Trophoblast cell (in vitro differentiated cells and primary cell): ENCODE results near the gene IL1RAPL2.

Experiments
- DNase-seq, 2 donors: peaks; one replicate each; pipeline ENCODE4 v3.0.0-alpha.2; 2016
- H2AFZ ChIP-seq: 2 replicates; pipeline ENCODE4 v1.6.1; 2013; ENCODE audit warnings: low read length, moderate library complexity, mild to moderate bottlenecking; ENCODE audit not compliant: insufficient read depth, poor library complexity
- H2AK5ac ChIP-seq: 2 replicates; pipeline ENCODE4 v1.6.1; 2013; ENCODE audit warnings: mild to moderate bottlenecking, low read length
- H2BK120ac ChIP-seq: 2 replicates; pipeline ENCODE4 v1.6.1; 2013; ENCODE audit warnings: low read length, mild to moderate bottlenecking, moderate library complexity; ENCODE audit not compliant: insufficient read depth, poor library complexity
- H2BK12ac ChIP-seq: 2 replicates; pipeline ENCODE4 v1.6.1; 2013; ENCODE audit warnings: mild to moderate bottlenecking, low read length, moderate library complexity
- H2BK5ac ChIP-seq: 2 replicates; pipeline ENCODE4 v1.6.1; 2013; ENCODE audit warnings: low read length, low read depth, moderate library complexity, mild to moderate bottlenecking; ENCODE audit not compliant: poor library complexity
- H3K14ac ChIP-seq: 2 replicates; pipeline ENCODE4 v1.6.1; 2013; ENCODE audit warnings: mild to moderate bottlenecking, low read length
- H3K18ac ChIP-seq: 2 replicates; pipeline ENCODE4 v1.6.1; 2013; ENCODE audit warnings: mild to moderate bottlenecking, low read length
- H3K23ac ChIP-seq: 2 replicates; pipeline ENCODE4 v1.6.1; 2013; ENCODE audit warnings: low read length
- H3K27ac ChIP-seq: 2 replicates; pipeline ENCODE4 v1.5.1; 2013; ENCODE audit warnings: low read depth, mild to moderate bottlenecking, inconsistent platforms, low read length, moderate library complexity
- H3K27me3 ChIP-seq: 2 replicates; pipeline ENCODE4 v1.6.1; 2013; ENCODE audit warnings: inconsistent platforms, mild to moderate bottlenecking, low read length, moderate library complexity; ENCODE audit not compliant: insufficient read depth
- H3K36me3 ChIP-seq, 2 experiments: 1 replicate in 1 of 2; 2 replicates in 1 of 2; pipeline ENCODE4 v1.6.1; 2013; ENCODE audit warnings: low read length in 2 of 2, mild to moderate bottlenecking in 2 of 2, moderate library complexity in 1 of 2; ENCODE audit not compliant: insufficient read depth in 2 of 2, control insufficient read depth in 1 of 2
- H3K4ac ChIP-seq: 2 replicates; pipeline ENCODE4 v1.6.1; 2013; ENCODE audit warnings: low read depth, mild to moderate bottlenecking, low read length, moderate library complexity
- H3K4me1 ChIP-seq, 2 experiments: 1 replicate in 1 of 2; 2 replicates in 1 of 2; pipeline ENCODE4 v1.6.1; 2013; ENCODE audit warnings: low read length in 2 of 2, mild to moderate bottlenecking in 2 of 2, moderate library complexity in 1 of 2; ENCODE audit not compliant: insufficient read depth in 2 of 2, control insufficient read depth in 1 of 2
- H3K4me2 ChIP-seq: 2 replicates; pipeline ENCODE4 v1.6.1; 2013; ENCODE audit warnings: inconsistent platforms, mild to moderate bottlenecking, low read length, moderate library complexity
- H3K4me3 ChIP-seq: 2 replicates; pipeline ENCODE4 v1.5.1; 2013; ENCODE audit warnings: mild to moderate bottlenecking, low read depth, low read length, inconsistent platforms
- H3K79me1 ChIP-seq: one replicate; pipeline ENCODE4 v1.6.1; 2013; ENCODE audit warnings: low read length
- H3K79me2 ChIP-seq: 2 replicates; pipeline ENCODE4 v1.6.1; 2013; ENCODE audit warnings: low read length, mild to moderate bottlenecking; ENCODE audit not compliant: control insufficient read depth, insufficient read depth, poor library complexity
- H3K9ac ChIP-seq: 2 replicates; pipeline ENCODE4 v1.6.1; 2013; ENCODE audit warnings: mild to moderate bottlenecking, low read length
- H3K9me3 ChIP-seq: 2 replicates; pipeline ENCODE4 v1.6.1; 2013; ENCODE audit warnings: low read depth, mild to moderate bottlenecking, control low read depth, inconsistent platforms, low read length; ENCODE audit not compliant: insufficient read depth
- H4K12ac ChIP-seq: 2 replicates; pipeline ENCODE4 v1.6.1; 2013; ENCODE audit warnings: low read depth, mild to moderate bottlenecking, low read length, moderate library complexity
- H4K8ac ChIP-seq: 2 replicates; pipeline ENCODE4 v1.6.1; 2013; ENCODE audit warnings: low read depth, mild to moderate bottlenecking, low read length, moderate library complexity
- H4K91ac ChIP-seq: one replicate; pipeline ENCODE4 v1.6.1; 2013; ENCODE audit warnings: low read depth, mild to moderate bottlenecking, low read length, moderate library complexity
- WGBS: extraction: QIAGEN DNeasy Blood & Tissue Kit; methylation state at CpG from one replicate; pipeline ENCODE4 v1.1.7; 2013; ENCODE audit warnings: missing lambda C conversion rate; ENCODE audit not compliant: insufficient read length, insufficient coverage; ENCODE audit errors: extremely low coverage; 5-methylcytosine and 5-hydroxymethylcytosine counted together

IL1RAPL2 gene

GRCh38 chrX:105483011-105483410 lies 917.0 kb downstream of the IL1RAPL2 start:
- Histone ChIP-seq H3K4me3 (no peak overlapping the region), H4K91ac (no peak overlapping the region)

GRCh38 chrX:105488716-105489115 lies 922.7 kb downstream of the IL1RAPL2 start:
- H4K12ac ChIP-seq: no peak overlapping the region
- H3K79me2 ChIP-seq: no peaks in the 10 kb centered on the region
- no peak overlapping the region for H3K18ac ChIP-seq
- no peak overlapping the region for H2BK5ac ChIP-seq
- H3K4me1 ChIP-seq: no peaks in the 10 kb centered on the region
- no peak overlapping the region for H3K4me3 ChIP-seq
- no peak overlapping the region for H2BK12ac ChIP-seq
- no peak overlapping the region for H3K23ac ChIP-seq
- no peaks in the 10 kb centered on the region for H3K9me3 ChIP-seq
- no peak overlapping the region for H4K91ac ChIP-seq
- no peak overlapping the region for H4K8ac ChIP-seq
- no peak overlapping the region for H2AFZ ChIP-seq
- no peak for DNase-seq
- no peak overlapping the region for H2AK5ac ChIP-seq
- H3K14ac ChIP-seq: no peak overlapping the region
- no CpG with 5 or more reads among the region's 1 CpG for WGBS
- H3K4me2 ChIP-seq: no peak overlapping the region
- H2BK120ac ChIP-seq: no peak overlapping the region
- H3K36me3 ChIP-seq: no peaks in the 10 kb centered on the region
- no peaks in the 10 kb centered on the region for H3K79me1 ChIP-seq
- H3K27ac ChIP-seq: no peak overlapping the region
- H3K27me3 ChIP-seq: no peaks in the 10 kb centered on the region
- H3K9ac ChIP-seq: no peak overlapping the region
- H3K4ac ChIP-seq: no peak overlapping the region

More at GRCh38 chrX:105483011-105483410, 917.0 kb downstream of the IL1RAPL2 start:
- H2BK12ac ChIP-seq: no peak overlapping the region
- no peak overlapping the region for H3K9ac ChIP-seq
- H3K4me1 ChIP-seq: no peaks in the 10 kb centered on the region
- H4K8ac ChIP-seq: no peak overlapping the region
- no peak overlapping the region for H3K23ac ChIP-seq
- H3K27me3 ChIP-seq: no peaks in the 10 kb centered on the region
- H3K4ac ChIP-seq: no peak overlapping the region
- no peaks in the 10 kb centered on the region for H3K9me3 ChIP-seq
- no peaks in the 10 kb centered on the region for H3K79me2 ChIP-seq
- H2AK5ac ChIP-seq: no peak overlapping the region
- H3K4me2 ChIP-seq: no peak overlapping the region
- H2BK120ac ChIP-seq: no peak overlapping the region
- H3K36me3 ChIP-seq: no peaks in the 10 kb centered on the region
- no peak for DNase-seq
- H3K27ac ChIP-seq: no peak overlapping the region
- no peaks in the 10 kb centered on the region for H3K79me1 ChIP-seq
- H3K14ac ChIP-seq: no peak overlapping the region
- H4K12ac ChIP-seq: no peak overlapping the region
- H2BK5ac ChIP-seq: no peak overlapping the region
- no peak overlapping the region for H3K18ac ChIP-seq
- no peak overlapping the region for H2AFZ ChIP-seq

- H4K91ac ChIP-seq: no peak overlapping the region
- no peaks in the 10 kb centered on the region for H3K79me2 ChIP-seq
- H3K27me3 ChIP-seq: no peaks in the 10 kb centered on the region
- H3K4me3 ChIP-seq: no peak overlapping the region
- no peak overlapping the region for H2AK5ac ChIP-seq
- H3K79me1 ChIP-seq: no peaks in the 10 kb centered on the region
- no peaks in the 10 kb centered on the region for H3K36me3 ChIP-seq
- no peak overlapping the region for H3K4me2 ChIP-seq
- no peaks in the 10 kb centered on the region for H3K9me3 ChIP-seq
- no peaks in the 10 kb centered on the region for H3K4me1 ChIP-seq
- no peak overlapping the region for H4K8ac ChIP-seq
- H2AFZ ChIP-seq: no peak overlapping the region
- H2BK120ac ChIP-seq: no peak overlapping the region
- no peak overlapping the region for H3K9ac ChIP-seq
- no peak overlapping the region for H4K12ac ChIP-seq
- H2BK12ac ChIP-seq: no peak overlapping the region
- H3K27ac ChIP-seq: no peak overlapping the region
- no peak overlapping the region for H3K4ac ChIP-seq
- H3K23ac ChIP-seq: no peak overlapping the region
- H2BK5ac ChIP-seq: no peak overlapping the region
- DNase-seq: no peak
- H3K14ac ChIP-seq: no peak overlapping the region
- no peak overlapping the region for H3K18ac ChIP-seq
Observed at GRCh38 chrX:105495376-105495775, 929.4 kb downstream of the IL1RAPL2 start.

- no peak overlapping the region for H3K27ac ChIP-seq
- H3K79me2 ChIP-seq: no peaks in the 10 kb centered on the region
- H4K8ac ChIP-seq: no peak overlapping the region
- H3K27me3 ChIP-seq: no peaks in the 10 kb centered on the region
- H3K9ac ChIP-seq: no peak overlapping the region
- H2BK120ac ChIP-seq: no peak overlapping the region
- no peak overlapping the region for H3K18ac ChIP-seq
- no peak overlapping the region for H3K14ac ChIP-seq
- WGBS: no CpG with 5 or more reads among the region's 1 CpG
- no peaks in the 10 kb centered on the region for H3K36me3 ChIP-seq
- no peaks in the 10 kb centered on the region for H3K4me1 ChIP-seq
- H3K23ac ChIP-seq: no peak overlapping the region
- H4K91ac ChIP-seq: no peak overlapping the region
- H2AK5ac ChIP-seq: no peak overlapping the region
- no peak overlapping the region for H2BK12ac ChIP-seq
- no peak overlapping the region for H2AFZ ChIP-seq
- no peak overlapping the region for H3K4me3 ChIP-seq
- no peak overlapping the region for H3K4ac ChIP-seq
- no peak for DNase-seq
- no peaks in the 10 kb centered on the region for H3K9me3 ChIP-seq
- H2BK5ac ChIP-seq: no peak overlapping the region
- H3K4me2 ChIP-seq: no peak overlapping the region
- H3K79me1 ChIP-seq: no peaks in the 10 kb centered on the region
- no peak overlapping the region for H4K12ac ChIP-seq
Observed at GRCh38 chrX:105502336-105502735, 936.3 kb downstream of the IL1RAPL2 start.

GRCh38 chrX:105515561-105515960 lies 949.6 kb downstream of the IL1RAPL2 start:
- Histone ChIP-seq H4K8ac (no peak overlapping the region), H2AK5ac (no peak overlapping the region), H3K18ac (no peak overlapping the region), H4K12ac (no peak overlapping the region), H2BK120ac (no peak overlapping the region), H2BK5ac (no peak overlapping the region), H3K9ac (no peak overlapping the region), H3K4me3 (no peak overlapping the region), H3K27me3 (no peaks in the 10 kb centered on the region), H2BK12ac (no peak overlapping the region), H3K36me3 (no peaks in the 10 kb centered on the region), H3K79me2 (no peaks in the 10 kb centered on the region), H3K79me1 (no peaks in the 10 kb centered on the region), H3K4ac (no peak overlapping the region), H4K91ac (no peak overlapping the region), H3K23ac (no peak overlapping the region), H3K9me3 (no peaks in the 10 kb centered on the region), H2AFZ (no peak overlapping the region), H3K27ac (no peak overlapping the region), H3K4me2 (no peak overlapping the region), H3K4me1 (no peaks in the 10 kb centered on the region), H3K14ac (no peak overlapping the region)
- no CpG with 5 or more reads among the region's 1 CpG for WGBS
- no peak for DNase-seq
